A549 (cell line): Measurements from ENCODE around the gene SREBF1. TPM values are rescaled to one million over a fixed set of nuclear protein-coding genes. Genes with fewer than 3 reads are reported as not detected.

ENCODE experiments used
- ATAC-seq, 2 experiments: fragments of 200-7000 bp in 1 of 2; fragments of >200 bp in 1 of 2; cut with Nextera tagmentation in 1 of 2; cut with Tn5 transposase in 1 of 2; 3 replicates each; pipeline versions ENCODE4 v1.8.0 to v1.9.1; 2018 to 2020; ENCODE audit warnings: mild to moderate bottlenecking in 1 of 2, moderate library complexity in 1 of 2
- CTCF ChIA-PET: fragments of 300-600 bp; sonication (Branson Sonifier 250); formaldehyde crosslinking; extraction: SDS; loops from one replicate; lab custom pipeline; 2021; ENCODE audit warnings: antibody characterized with exemption, inconsistent platforms; lab: Yijun Ruan, JAX
- POLR2A ChIA-PET: fragments of 350-600 bp; formaldehyde crosslinking; extraction: SDS; loops from one replicate; lab custom pipeline; 2021; ENCODE audit warnings: antibody characterized with exemption, inconsistent platforms; lab: Yijun Ruan, JAX
- DNase-seq, 2 experiments: peaks; one replicate each; pipeline versions ENCODE4 v3.0.0 to v3.0.0-alpha.2; 2011 to 2016; ENCODE audit warnings: low read depth in 1 of 2, low spot score in 1 of 2
- FAIRE-seq: peaks from 2 replicates; lab custom pipeline; 2011; peaks lifted over from hg19 to GRCh38; lab: Jason Lieb, UNC
- H3K27ac ChIP-seq, 2 experiments: fragments of >200 bp; sonication (Bioruptor Twin); formaldehyde crosslinking; 3 replicates each; pipeline ENCODE4 v1.5.1; 2016 to 2017
- H3K4me1 ChIP-seq: fragments of >200 bp; sonication (Bioruptor Twin); formaldehyde crosslinking; 3 replicates; pipeline ENCODE4 v1.6.1; 2016
- H3K4me2 ChIP-seq: fragments of >200 bp; sonication (Bioruptor Twin); formaldehyde crosslinking; 3 replicates; pipeline ENCODE4 v1.6.1; 2016
- H3K4me3 ChIP-seq: fragments of >200 bp; sonication (Bioruptor Twin); formaldehyde crosslinking; 3 replicates; pipeline ENCODE4 v1.5.1; 2016
- H3K9me3 ChIP-seq: fragments of >200 bp; sonication (Bioruptor Twin); formaldehyde crosslinking; 3 replicates; pipeline ENCODE4 v1.6.1; 2016
- ATOH8 ChIP-seq: fragments of 250-450 bp; sonication (Bioruptor Pico); IDR thresholded peaks from 2 replicates; pipeline ENCODE4 v1.5.0; 2020; ENCODE audit warnings: low read depth, mild to moderate bottlenecking, moderate library complexity
- BHLHE40 ChIP-seq: IDR thresholded peaks from 2 replicates; pipeline ENCODE4 v1.6.1; 2012; ENCODE audit warnings: low read depth, low read length, inconsistent platforms
- CEBPB ChIP-seq, 2 experiments: fragments of >200 bp in 1 of 2; sonication (Bioruptor Twin) in 1 of 2; formaldehyde crosslinking in 1 of 2; IDR thresholded peaks; 2 replicates each; pipeline ENCODE4 v1.6.1; 2012 to 2016
- CHD2 ChIP-seq: fragments of 150-350 bp; IDR thresholded peaks from 2 replicates; pipeline ENCODE4 v1.6.1; 2014; ENCODE audit warnings: low read length; ENCODE audit not compliant: partially characterized antibody
- CTCF ChIP-seq: fragments of >200 bp; sonication (Bioruptor Twin); formaldehyde crosslinking; IDR thresholded peaks from 3 replicates; pipeline ENCODE4 v1.5.1; 2016
- E2F6 ChIP-seq: IDR thresholded peaks from 2 replicates; pipeline ENCODE4 v1.6.1; 2012; ENCODE audit warnings: low read depth, borderline replicate concordance
- GATA3 ChIP-seq: IDR thresholded peaks from 2 replicates; pipeline ENCODE4 v1.6.1; 2012; ENCODE audit warnings: borderline replicate concordance
- HEYL ChIP-seq: fragments of 250-450 bp; sonication (Bioruptor Pico); IDR thresholded peaks from 2 replicates; pipeline ENCODE4 v1.8.0; 2021; ENCODE audit warnings: mild to moderate bottlenecking, moderate library complexity
- HOXB5 ChIP-seq: fragments of 250-450 bp; sonication (Bioruptor Pico); IDR thresholded peaks from 2 replicates; pipeline ENCODE4 v1.5.0; 2020; ENCODE audit warnings: mild to moderate bottlenecking, moderate library complexity
- JUNB ChIP-seq: fragments of >200 bp; sonication (Bioruptor Twin); formaldehyde crosslinking; IDR thresholded peaks from 2 replicates; pipeline ENCODE4 v1.6.1; 2016
- MAX ChIP-seq: IDR thresholded peaks from 2 replicates; pipeline ENCODE4 v1.6.1; 2012
- NPAS2 ChIP-seq: fragments of 250-450 bp; sonication (Bioruptor Pico); IDR thresholded peaks from 2 replicates; pipeline ENCODE4 v1.8.0; 2022; ENCODE audit warnings: mild to moderate bottlenecking, moderate library complexity, borderline replicate concordance
- PHF8 ChIP-seq: fragments of 200-600 bp; sonication (generic); IDR thresholded peaks from 2 replicates; pipeline ENCODE4 v1.6.1; 2016; ENCODE audit warnings: low read depth, mild to moderate bottlenecking, antibody characterized with exemption, moderate library complexity, borderline replicate concordance
- RCOR1 ChIP-seq: fragments of 150-350 bp; IDR thresholded peaks from 2 replicates; pipeline ENCODE4 v1.6.1; 2014; ENCODE audit warnings: antibody characterized with exemption, low read length, low read depth
- RFX5 ChIP-seq: fragments of 450-650 bp; IDR thresholded peaks from 2 replicates; pipeline ENCODE4 v1.7.1; 2014; ENCODE audit warnings: antibody characterized with exemption, mild to moderate bottlenecking, moderate library complexity
- TP53 ChIP-seq: fragments of 250-450 bp; sonication (Bioruptor Pico); IDR thresholded peaks from 2 replicates; pipeline ENCODE4 v1.5.0; 2021; ENCODE audit warnings: mild to moderate bottlenecking, moderate library complexity
- WGBS: methylation state at CpG from one replicate; pipeline ENCODE4 v1.1.6; 2017; ENCODE audit errors: missing lambda C conversion rate; 5-methylcytosine and 5-hydroxymethylcytosine counted together
- polyA plus RNA-seq, 4 experiments: library from polyadenylated mRNA; depleted of rRNA in 3 of 4; stranded (reverse); fragments of >200 nt; fragmentation: RNase III in 1 of 4; extraction: RNeasy Plus Mini Kit Qiagen cat#74134 plus additional on column Dnase treatment in 1 of 4; gene quantifications; 2 replicates in 3 of 4; 3 replicates in 1 of 4; pipeline ENCODE4 v1.2.3, GENCODE V29; 2011 to 2017

The SREBF1 gene
- polyA plus RNA-seq, 2 of the 4 experiments (the other 2 are of a cell fraction) = 47.4 to 159 TPM

GRCh38 chr17:17781591-17782496, 54.9 kb downstream of the SREBF1 start:
- no peak for FAIRE-seq
- Histone ChIP-seq H3K27ac (peak overlapping the region; percentile 50 to 85), H3K4me2 (peak overlapping the region; percentile 92), H3K4me1 (peaks cover 63% of the 10 kb centered on the region), H3K4me3 (peak overlapping the region; percentile 42), H3K9me3 (no peaks in the 10 kb centered on the region)
- DNase-seq = peak; percentile 43 to 51
- peak; percentile 26 to 51 for ATAC-seq
- ChIA-PET POLR2A (interaction anchor here (0.5 kb wide), 1 partner anchor 44 kb away, joined by 3 read pairs; no protein-coding TSS in a partner anchor), CTCF (interaction anchor here (0.7 to 1.8 kb wide), 8 partner anchors 10 to 101 kb away, joined by 3 to 6 read pairs (median 4); no protein-coding TSS in a partner anchor)
- WGBS = 19% methylated on average over 60 of the region's 88 CpGs
- TF ChIP-seq RFX5 = no peak
- no peak for TF ChIP-seq HOXB5 (CRISPR knock-in tag)
- TF ChIP-seq RCOR1 = no peak
- peak; percentile 30 for TF ChIP-seq MAX
- no peak for TF ChIP-seq HEYL (CRISPR knock-in tag)
- TF ChIP-seq E2F6 = peak; percentile 70

- TF ChIP-seq TP53 = no peak
- TF ChIP-seq ATOH8 (CRISPR knock-in tag) = no peak
- no peak for TF ChIP-seq NPAS2
- no peak for TF ChIP-seq PHF8
- TF ChIP-seq BHLHE40 = no peak
- no peak for TF ChIP-seq GATA3
- no peak for TF ChIP-seq CEBPB (IDR thresholded peaks at IDR 0.05)
- no peak for TF ChIP-seq CHD2
- peak; percentile 20 to 75; a peak in 5 of 6 replicates for ATAC-seq
- 62% methylated on average over 11 of the region's 11 CpGs for WGBS
- DNase-seq = peak in 1 of 2 experiments; percentile 55
- no peak for FAIRE-seq
- CTCF ChIA-PET = interaction anchor here (1.1 to 1.8 kb wide), 9 partner anchors 10 to 100 kb away, joined by 3 to 6 read pairs (median 4); no protein-coding TSS in a partner anchor
- Histone ChIP-seq H3K4me2 (peak overlapping the region; percentile 92), H3K27ac (peak overlapping the region; percentile 50 to 85; a peak in 3 of 6 replicates), H3K9me3 (no peaks in the 10 kb centered on the region), H3K4me3 (peak overlapping the region; percentile 42), H3K4me1 (peaks cover 56% of the 10 kb centered on the region)
- POLR2A ChIA-PET = interaction anchor here (0.5 kb wide), 1 partner anchor 45 kb away, joined by 3 read pairs; no protein-coding TSS in a partner anchor
Measured at GRCh38 chr17:17780922-17781590, 55.7 kb downstream of the SREBF1 start.

GRCh38 chr17:17779015-17779611, 57.7 kb downstream of the SREBF1 start:
- H3K4me3 ChIP-seq = no peak overlapping the region

More at GRCh38 chr17:17779015-17779611, 57.7 kb downstream of the SREBF1 start:
- WGBS = 85% methylated on average over 16 of the region's 16 CpGs
- ATAC-seq = no peak
- Histone ChIP-seq H3K27ac (peak overlapping the region in 1 of 2 experiments; percentile 32; a peak in 1 of 6 replicates), H3K9me3 (no peaks in the 10 kb centered on the region), H3K4me2 (no peak overlapping the region)
- POLR2A ChIA-PET = no interaction called here
- no peak for TF ChIP-seq NPAS2
- no peak for TF ChIP-seq CTCF
- TF ChIP-seq JUNB = no peak
- TF ChIP-seq, all 56 proteins: peak for 0
- CTCF ChIA-PET = interaction anchor here (0.8 to 2.1 kb wide), 7 partner anchors 8 to 255 kb away, joined by 3 to 4 read pairs (median 3); no protein-coding TSS in a partner anchor
- H3K4me1 ChIP-seq = peaks cover 44% of the 10 kb centered on the region
- DNase-seq = no peak
- no peak for FAIRE-seq
